ENCODE data around the gene TRIM47.

TRIM47 gene, protein sequence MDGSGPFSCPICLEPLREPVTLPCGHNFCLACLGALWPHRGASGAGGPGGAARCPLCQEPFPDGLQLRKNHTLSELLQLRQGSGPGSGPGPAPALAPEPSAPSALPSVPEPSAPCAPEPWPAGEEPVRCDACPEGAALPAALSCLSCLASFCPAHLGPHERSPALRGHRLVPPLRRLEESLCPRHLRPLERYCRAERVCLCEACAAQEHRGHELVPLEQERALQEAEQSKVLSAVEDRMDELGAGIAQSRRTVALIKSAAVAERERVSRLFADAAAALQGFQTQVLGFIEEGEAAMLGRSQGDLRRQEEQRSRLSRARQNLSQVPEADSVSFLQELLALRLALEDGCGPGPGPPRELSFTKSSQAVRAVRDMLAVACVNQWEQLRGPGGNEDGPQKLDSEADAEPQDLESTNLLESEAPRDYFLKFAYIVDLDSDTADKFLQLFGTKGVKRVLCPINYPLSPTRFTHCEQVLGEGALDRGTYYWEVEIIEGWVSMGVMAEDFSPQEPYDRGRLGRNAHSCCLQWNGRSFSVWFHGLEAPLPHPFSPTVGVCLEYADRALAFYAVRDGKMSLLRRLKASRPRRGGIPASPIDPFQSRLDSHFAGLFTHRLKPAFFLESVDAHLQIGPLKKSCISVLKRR

DNA sequence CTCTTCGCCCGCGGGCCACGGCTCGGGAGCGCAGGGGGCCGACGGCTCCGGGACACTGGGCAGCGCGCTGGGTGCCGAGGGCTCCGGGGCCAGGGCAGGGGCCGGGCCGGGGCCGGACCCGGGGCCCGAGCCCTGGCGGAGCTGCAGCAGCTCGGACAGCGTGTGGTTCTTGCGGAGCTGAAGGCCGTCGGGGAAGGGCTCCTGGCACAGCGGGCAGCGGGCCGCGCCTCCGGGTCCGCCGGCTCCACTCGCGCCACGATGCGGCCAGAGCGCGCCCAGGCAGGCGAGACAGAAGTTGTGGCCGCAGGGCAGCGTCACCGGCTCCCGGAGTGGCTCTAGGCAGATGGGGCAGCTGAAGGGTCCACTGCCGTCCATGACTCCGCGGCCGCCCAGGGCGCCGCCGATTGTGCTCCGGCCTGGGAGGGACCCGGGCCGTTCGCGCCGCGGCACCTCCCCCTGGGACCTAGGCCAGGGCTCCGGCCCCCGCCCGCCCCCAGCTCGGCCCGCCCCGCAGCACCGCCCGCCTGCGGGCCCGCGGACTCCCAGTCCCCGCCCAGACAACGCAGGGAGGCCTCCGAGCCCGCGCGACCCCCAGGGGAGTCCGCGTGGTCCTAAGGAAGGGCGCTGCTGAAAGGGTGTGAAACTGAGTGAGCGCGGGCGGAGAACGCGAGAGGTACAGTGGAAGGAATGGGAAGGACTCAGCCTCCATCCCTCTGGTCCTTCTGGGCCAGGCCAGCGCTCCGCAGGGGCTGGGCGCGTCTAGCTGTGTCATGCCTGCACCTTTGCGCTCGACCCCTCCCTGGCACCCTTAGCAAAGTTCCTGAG lies at the start of gene TRIM47:
Gene TRIM47 (minus strand): TSS at position 408 of the 825 bp plus-strand sequence. CDS start 33 bp downstream, at position 375.
- peak; percentile 44 for DNase-seq

DNA sequence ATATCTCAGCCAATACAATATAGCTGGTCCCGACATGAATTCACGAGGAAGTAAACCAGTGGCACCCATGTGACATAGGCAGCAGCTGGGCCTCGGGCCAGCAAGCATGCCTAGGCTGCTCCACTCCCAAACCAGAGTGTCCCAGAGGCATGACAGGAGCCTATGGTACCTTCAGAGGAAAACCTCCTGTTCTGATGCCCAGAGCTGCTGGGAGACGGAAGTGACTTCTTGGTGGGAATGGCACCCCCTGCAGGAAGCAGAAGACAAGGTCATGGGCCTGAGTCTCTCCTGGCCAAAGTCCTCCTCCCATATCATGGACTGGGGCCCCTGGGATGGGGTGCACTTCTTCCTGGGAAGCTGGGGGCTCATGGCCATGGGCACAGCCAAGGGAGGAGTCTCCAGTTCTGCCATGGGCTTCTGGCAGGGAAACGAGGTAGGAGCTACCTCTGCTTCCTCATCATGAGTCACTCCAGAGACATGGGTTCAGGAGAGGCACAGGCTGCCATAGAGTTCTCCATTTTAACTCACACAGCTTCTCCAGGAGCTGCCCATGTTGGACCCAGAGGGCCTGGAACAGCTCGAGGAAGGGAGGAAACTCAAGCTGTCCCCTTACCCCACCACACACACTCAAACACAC lies 49.0 kb upstream of the TRIM47 start:
- no peak for DNase-seq

GRCh38 chr17:75926456-75926855 lies 48.1 kb upstream of the TRIM47 start:
- no peak for DNase-seq

DNA sequence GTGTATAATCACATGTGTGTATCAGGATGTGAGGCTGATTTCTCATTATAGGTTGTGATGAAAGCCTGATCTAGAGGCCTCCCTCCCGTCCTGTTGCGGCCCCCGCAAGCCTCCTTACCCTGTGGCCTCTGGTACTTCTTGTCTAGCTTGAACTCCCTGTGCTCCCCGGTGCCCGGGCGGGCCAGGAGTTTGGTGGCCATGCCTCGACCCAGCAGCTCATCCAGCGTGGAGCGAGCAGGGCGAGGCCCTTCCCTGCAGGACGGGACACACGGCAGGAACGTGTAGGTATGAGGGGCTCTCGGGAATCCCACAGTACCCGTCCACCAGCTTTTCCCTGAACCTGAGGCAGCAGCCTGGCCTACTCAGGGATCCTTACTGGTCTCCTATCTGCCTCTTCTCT lies 47.5 kb upstream of the TRIM47 start:
- DNase-seq = no peak

- DNase-seq = no peak
Observed at GRCh38 chr17:75925103-75925502, 46.7 kb upstream of the TRIM47 start.

DNA sequence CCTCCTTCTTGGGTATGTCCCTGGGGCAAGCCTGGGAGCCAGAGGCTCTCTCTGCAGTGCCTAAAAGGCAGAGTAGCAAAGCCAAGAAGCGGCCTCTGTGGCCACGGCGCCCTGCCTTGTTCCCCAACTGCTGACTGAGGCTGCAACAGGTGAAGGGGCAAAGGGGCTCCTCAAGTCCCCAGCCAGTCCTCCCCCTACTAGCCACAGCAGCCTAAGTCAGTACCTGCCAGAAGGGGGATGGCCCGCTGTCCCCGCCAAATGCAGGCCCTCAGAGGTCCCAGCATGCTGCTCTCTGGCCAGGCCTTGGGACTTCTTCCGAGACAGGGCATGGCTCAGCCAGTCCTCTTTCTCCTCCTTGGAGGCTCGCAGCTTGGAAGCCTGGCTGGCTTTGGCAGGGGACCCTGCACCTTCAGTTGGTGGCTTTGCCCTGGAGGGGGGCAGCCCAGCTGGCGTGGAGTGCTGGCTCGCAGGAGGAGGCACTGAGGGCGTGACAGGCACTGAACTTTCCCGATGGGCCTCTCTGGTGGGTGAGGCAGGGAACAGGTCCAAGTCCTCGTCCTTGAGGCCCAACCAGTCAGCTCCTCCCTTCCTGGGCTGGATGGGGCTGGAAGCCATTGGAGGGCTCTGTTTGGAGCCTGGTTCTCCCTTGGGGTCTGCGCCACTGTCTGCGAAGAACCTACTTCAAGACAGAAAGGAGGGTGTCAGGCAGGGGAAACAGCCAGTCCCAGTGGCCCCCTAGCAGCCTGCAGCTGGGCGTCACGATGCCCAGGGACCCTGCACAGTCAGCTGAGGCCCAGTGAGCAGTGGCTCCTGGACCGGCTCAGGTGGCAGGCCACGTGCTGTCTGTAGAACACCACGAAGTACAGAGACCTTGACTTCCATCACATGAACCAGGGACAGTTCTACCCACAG lies 44.8 kb upstream of the TRIM47 start:
- no peak for DNase-seq

GRCh38 chr17:75922173-75922961 lies 44.0 kb upstream of the TRIM47 start:
- no peak for DNase-seq

- DNase-seq = no peak
Observed at GRCh38 chr17:75921596-75921995, 43.2 kb upstream of the TRIM47 start.

GRCh38 chr17:75920045-75920560 lies 41.7 kb upstream of the TRIM47 start:
- no peak for DNase-seq

DNA sequence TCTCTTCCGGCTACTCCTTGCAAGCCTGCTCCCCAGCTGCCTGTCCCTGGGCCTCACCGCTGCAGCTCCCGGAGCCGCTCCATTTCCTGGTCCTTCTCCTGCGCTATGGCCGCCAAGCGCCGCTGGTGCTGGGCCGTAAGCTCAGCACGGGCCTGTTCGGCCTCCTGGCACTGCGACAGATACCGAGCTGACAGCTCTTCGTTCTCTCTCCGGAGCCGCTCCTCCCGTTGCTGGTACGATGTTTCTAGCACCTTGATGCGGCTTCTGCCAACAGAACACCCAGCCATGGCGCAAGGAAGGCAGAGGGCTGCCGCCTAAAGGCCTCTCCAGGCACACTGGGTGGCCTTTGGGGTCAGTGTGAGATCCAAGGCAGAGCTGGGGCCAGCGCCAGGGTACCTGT lies 41.2 kb upstream of the TRIM47 start:
- no peak for DNase-seq

- DNase-seq = no peak
Observed at GRCh38 chr17:75917917-75918445, 39.6 kb upstream of the TRIM47 start.

DNA sequence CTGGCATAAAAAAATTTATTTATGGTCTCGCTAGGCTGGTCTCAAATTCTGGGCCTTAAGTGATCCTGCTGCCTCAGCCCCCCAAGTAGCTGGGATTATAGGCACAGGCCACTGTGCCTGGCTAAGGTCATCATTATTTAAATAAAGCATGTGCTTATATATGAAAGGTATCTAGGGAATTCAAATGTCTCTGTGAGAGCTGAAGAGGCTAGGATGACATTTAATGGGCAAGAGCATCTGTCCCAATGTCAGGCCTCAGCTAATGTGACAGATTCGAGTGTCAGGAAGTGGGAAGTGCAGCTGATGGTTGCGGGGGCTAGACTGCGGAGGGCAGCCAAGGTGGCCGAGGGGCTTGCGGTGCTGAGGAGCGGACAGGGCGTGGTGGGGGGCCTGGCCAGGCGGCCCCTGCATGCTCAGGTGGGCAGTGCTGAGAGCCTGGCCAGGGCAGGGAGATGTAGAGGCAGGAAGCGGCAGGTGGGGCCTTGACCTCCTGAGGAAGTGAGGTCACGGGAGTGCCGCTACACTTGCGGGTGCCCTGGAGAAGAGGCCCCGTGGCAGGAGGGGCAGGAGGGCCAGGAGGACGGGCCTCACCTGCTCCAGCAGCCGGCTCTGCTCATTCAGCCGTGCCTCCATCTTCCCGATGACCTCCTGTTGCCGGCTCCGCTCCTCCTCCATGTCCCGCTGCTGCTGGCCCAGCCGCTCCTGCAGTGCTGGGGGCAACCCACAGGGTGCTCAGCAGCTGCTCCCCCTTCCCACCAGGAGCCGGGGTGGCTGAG lies 38.9 kb upstream of the TRIM47 start:
- DNase-seq = no peak

GRCh38 chr17:75915268-75915667 lies 36.9 kb upstream of the TRIM47 start:
- DNase-seq = no peak

- peak; percentile 48 for DNase-seq
Observed at GRCh38 chr17:75914643-75915267, 36.4 kb upstream of the TRIM47 start.

GRCh38 chr17:75913537-75914210 lies 35.3 kb upstream of the TRIM47 start:
- peak; percentile 56 for DNase-seq

GRCh38 chr17:75910699-75911098 lies 32.3 kb upstream of the TRIM47 start:
- DNase-seq = peak; percentile 19

DNA sequence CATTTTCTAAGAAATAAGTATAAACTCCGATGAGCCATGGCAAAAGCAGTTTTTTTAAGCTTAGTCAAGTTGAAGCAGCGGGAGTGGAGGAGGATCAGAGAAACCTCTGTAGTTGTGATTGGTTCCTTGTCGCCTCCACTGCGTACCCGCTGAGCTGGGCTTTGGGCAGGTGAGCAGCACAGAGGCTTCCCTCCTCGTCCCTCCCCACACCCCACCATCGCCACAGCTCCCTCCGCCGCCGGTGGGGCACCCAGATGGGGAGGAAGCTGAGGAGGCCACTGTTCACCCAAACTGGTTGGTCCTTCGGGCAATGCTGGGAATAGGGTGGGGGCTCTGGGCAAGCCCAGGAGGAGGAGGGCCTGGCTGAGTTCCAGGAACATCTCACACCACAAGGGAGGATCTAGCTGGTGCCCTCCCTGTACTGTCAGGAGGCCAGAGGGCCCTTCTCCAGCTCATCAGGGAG lies 31.5 kb upstream of the TRIM47 start:
- DNase-seq = peak; percentile 85

DNA sequence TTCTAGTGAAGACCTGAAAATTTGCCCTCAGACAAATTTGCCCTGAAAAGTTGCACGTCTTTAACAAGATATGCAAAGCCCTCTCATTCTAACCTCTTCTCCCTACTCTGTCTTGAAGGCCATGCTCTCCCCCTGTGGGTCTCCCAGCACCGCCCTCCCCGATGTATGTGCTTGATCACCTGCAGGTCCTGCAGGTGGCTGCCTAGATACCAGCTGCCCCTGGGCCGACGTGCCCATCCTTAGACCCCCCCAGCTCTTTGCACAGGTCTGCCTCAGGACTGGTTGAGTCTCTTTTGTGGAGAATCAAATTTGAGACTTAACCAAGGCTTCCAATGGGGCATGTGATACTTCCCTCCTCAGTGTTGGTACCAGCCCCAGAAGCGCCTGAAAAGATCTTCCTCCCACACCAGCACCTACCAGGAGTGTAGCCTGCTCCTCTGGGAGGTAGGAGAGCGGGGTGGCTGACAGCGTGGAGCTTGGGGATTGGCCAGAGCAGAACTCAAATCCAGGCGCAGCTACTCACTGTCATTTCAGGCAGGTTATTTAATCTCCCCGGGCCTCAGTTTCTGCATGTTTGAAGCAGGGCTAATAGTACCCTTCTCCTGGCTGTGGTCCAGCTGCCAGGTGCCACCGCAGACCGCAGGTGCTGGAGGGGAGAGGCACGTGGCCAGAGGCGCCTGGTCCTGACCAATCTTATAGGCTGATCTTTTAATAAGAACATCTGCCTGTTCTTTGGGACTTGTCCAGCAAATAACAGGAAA lies 30.9 kb upstream of the TRIM47 start:
- DNase-seq = peak; percentile 92
